HG02852 (cell line): Measurements from ENCODE around the gene NUPR1.
"Not testable (repeated sequence)": the region's sequence is repeated elsewhere in the genome, so short reads cannot be mapped to it uniquely, and the experiment has no call there.

Experiments used
- ATAC-seq: cut with Tn5 transposase; IDR thresholded peaks from one replicate; pipeline ENCODE4 v1.9.1; 2021; ENCODE audit warnings: mild to moderate bottlenecking, moderate library complexity; ENCODE audit not compliant: unreplicated experiment

Gene NUPR1

DNA sequence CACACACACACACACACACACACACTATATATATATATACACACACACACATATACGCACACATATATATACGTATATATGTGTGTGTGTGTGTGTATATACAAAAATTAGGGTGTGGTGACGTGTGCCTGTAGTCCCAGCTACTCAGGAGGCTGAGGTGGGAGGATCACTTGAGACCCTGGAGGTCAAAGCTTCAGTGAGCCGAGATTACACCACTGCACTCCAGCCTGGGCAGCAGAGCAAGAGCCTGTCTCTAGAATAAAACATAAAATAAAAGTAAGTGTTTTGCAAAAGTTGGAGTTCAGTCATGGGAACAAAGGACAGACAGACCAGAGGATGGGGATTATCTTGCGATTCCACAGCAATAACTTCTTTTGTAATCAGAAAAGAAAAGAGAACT, 10.8 kb downstream of the NUPR1 start:
- ATAC-seq: no peak

DNA sequence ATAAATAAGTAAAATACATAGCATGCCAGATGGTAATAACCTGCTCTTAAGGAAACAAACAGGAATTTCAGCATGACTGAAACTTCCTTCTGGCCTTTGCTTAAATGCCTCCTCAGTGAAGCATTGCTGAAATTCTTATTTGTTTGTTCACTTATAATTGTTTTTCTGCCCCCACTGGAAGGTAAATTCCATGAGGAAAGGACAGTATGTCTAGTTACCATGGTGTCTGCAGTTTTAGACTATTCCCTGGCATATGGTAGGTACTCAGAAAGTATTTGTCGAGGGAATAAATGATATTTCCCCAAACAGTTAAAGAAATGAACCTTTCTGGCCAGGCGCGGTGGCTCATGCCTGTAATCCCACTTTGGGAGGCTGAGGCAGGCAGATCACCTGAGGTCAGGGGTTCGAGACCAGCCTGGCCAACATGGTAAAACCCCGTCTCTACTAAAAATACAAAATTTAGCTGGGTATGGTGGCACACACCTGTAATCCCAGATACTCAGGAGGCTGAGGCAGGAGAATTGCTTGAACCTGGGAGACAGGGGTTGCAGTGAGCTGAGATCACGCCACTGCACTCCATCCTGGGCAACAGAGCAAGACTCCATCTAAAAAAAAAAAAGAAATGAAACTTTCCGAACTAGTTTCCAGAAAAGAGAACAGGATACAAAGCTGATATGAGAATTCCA, 11.5 kb downstream of the NUPR1 start:
- not testable (repeated sequence) for ATAC-seq

DNA sequence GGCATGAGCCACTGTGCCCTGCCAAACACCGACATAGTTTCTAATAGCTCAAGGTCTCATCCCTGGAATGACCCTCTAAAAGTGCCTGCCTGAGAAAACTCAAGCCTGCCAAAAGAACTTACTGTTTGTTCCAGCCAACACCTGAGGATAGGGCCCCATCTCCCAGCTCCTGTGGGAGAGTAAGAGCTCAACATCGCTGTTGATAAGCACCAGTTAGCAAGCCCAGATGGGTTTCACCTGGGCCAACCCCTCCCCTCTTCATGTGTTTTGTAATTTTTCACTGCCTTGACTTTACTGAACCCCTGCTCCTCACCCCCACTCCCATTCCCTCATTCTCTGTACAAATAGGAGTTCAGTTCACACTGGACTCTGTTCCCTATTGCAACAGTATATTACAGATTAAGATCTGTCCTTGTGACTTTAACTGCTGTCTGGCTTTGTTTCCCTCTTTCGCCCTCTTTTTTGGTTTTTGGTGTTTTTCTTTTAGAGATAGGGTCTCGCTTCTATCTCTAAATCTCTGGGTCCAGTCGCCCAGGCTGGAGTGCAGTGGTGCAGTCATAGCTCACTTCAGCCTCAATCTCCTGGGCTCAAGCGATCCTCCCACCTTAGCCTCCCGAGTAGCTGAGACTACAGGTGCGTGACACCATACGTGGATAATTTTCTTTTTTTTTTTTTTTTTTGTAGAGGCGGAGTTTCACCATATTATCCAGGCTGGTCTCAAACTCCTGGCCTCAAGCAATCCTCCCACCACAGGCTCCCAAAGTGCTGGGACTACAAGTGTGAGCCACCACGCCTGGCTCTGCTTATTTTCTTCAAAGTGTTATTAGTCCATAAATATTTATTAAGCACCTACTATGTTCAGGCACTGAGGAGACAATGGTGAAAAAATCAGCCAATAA, 12.3 kb downstream of the NUPR1 start:
- no peak for ATAC-seq

DNA sequence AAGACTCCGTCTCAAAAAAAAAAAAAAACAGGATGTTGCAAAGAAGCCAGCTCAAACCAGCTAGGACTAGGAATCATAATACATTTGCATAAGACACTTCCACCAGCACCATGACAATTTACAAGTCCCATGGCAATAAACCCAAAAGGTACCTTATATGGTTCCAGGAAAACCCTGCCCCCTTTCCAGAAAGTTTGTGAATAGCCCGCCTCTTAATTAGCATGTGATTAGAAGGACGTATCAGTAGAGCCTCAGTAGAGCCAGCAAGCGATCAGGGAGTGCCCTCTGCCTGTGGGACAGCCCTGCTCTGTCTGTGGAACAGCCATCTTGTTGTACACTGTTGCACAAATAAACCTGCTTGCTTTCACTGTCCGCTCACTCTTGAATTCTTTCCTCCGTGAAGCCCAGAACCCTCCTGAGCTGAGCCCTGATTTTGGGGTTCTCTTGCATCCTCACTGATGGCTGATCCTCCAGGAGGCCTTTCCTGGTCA, 14.0 kb downstream of the NUPR1 start:
- ATAC-seq: no peak

DNA sequence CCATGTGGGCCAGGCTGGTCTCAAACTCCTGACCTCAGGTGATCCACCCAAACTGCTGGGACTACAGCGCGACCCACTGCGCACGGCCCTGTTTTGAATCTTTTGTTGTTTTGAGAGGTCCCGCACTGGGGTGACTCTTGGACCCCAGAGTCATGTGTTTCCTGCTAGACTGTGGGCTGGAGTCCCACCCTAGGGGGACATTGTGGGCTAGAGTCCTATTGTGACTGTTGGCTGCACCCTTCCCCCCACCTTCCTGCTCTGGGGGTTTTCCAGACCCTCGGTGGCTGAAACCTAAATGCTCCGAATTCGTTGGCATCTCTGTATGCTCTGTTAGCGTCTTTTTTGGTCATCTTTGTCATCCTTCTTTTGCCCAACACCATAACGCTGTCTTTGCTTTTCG, 16.0 kb downstream of the NUPR1 start:
- no peak for ATAC-seq

DNA sequence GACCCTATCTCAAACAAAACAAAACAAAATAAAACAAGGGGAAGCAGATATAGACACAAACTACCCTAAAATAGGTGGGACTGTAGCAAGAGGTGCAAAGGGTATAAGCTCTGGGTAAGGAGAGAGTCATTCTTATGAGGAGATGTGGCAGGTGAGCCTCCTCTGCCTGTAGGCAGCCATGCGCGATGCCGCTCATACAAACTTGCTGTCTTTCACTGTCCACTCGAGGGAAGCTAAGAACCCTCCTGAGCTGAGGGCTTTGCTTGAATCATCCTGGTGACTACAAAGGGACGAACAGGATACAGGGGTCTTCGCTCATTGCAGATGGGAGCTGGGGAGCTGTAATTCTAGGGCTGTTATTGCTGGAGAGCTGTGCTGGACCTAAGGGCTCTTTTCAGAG, 17.3 kb downstream of the NUPR1 start:
- no peak for ATAC-seq

DNA sequence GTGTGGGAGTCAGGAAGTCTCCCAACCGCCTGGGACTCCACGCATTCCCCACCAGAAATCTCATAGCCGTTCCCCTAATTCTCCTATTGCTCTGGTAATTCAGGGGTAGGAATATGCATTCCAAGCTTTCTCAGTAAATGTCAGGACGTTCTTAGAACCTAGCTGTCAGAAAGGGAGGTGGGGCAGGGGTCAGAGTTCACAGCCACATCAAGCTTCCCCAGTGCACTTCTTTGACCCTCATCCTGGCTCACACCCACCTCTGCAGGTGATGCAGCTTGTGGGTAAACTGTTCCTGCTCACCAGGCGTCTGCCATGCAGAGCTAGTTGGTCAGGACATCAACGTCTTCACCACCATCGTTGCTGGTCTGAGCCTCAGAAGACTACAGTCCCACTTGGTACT, 18.1 kb downstream of the NUPR1 start:
- ATAC-seq: no peak

DNA sequence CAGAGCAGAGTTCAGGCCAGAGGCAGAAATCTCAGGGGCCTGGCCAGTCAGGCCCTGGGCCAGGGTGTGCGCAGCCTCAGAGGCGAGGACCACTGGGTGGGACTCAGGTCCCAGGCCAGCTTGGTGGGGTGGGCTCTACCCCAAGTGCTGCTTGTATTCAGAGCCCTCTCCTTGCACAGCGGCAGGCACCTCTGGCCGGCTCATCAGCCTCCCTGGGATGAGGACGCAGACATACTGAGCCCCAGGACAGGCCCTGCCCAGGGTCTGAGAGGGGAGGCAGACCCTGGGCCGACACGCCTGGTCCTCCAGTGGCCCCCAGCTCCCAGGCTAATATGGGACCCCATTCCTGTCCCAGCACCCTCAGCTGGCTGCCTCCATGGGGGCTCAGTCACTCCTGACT, 24.5 kb downstream of the NUPR1 start:
- ATAC-seq: no peak

DNA sequence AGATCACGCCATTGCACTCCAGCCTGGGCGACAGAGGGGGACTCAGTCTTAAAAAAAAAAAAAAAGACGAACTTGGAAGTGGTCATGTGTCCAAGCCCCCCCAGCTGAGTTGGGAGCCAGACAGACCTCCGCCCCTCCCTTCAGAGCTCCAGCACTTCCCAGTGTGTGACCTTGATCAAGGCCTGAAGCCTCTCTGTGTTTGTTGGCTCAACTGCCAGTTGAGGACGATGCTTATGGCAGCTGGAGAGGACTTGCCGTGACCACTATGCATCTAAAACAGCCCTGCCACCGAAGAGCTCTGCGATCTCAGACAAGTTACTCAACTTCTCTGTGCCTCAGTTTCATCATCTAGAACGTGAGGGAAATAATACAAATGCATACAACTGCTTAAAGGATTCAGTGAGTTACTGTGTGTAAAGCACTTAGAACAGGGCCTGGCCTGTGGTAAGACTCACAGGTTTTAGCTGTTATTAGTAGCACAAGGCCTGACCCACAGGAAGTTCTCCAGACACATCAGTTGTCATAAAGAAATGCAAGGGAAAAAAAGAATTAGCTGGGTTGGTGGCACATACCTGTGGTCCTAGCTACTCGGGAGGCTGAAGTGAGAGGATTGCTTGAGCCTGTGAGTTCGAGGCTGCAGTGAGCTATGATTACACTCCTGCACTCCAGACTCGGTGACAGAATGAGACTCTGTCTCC, 25.1 kb downstream of the NUPR1 start:
- ATAC-seq: no peak

DNA sequence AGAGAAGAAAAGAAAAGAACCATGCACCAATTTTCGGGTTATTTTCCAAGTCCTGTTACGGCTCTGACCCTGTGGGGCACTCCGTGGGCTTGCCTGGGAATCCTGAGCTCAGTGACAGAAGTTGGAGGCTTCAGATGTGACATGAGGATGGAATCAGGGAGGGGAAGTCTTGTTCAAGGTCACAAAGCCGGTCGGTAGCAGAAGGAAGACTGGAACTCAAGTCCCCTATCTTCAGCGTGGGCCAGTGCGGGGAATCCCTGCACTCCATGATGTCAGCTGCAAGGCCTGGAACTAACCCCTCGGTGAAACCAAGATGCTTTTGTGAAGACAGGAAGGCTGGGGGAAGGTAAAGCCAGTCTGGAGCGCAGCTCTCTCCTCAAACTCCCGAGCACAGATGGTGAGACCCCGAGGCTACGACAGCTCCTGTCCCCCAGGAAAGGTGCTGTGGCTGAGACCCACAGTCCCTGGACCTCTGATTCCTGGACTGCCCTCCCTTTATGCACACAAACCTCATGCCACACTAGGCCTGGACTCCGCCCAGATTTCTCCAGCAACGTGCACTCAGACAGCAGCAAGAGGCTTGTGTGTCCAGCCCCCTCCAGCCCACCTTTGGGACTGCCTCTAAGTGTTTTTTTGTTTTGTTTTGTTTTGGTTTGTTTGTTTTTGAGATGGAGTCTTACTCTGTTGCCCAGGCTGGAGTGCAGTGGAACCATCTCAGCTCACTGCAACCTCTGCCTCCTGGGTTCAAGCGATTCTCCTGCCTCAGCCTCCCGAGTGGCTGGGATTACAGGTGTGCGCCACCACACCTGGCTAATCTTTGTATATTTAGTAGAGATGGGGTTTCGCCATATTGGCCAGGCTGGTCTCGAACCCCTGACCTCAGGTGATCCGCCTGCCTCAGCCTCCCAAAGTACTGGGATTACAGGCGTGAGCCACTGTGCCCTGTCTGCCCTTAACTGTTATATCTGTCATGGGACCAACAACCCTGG, 26.7 kb downstream of the NUPR1 start:
- no peak for ATAC-seq

DNA sequence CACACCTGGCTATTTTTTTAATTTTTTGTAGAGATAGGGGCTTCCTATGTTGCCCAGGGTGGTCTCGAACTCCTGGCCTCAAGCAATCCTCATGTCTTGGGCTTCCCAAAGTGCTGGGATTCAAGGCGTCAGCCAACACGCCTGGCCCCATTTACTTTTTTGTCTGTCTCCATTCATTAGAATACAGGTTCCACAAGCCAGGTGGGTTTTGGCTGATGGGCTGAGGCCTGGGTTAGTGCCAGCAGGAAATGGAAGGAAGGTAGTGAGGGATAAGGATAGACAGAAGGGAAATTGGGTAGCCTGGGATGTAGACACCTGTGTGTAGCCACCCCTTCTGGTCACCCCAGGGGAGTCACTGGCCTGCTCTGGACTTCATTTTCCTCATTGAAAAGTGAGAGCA, 27.7 kb downstream of the NUPR1 start:
- no peak for ATAC-seq

DNA sequence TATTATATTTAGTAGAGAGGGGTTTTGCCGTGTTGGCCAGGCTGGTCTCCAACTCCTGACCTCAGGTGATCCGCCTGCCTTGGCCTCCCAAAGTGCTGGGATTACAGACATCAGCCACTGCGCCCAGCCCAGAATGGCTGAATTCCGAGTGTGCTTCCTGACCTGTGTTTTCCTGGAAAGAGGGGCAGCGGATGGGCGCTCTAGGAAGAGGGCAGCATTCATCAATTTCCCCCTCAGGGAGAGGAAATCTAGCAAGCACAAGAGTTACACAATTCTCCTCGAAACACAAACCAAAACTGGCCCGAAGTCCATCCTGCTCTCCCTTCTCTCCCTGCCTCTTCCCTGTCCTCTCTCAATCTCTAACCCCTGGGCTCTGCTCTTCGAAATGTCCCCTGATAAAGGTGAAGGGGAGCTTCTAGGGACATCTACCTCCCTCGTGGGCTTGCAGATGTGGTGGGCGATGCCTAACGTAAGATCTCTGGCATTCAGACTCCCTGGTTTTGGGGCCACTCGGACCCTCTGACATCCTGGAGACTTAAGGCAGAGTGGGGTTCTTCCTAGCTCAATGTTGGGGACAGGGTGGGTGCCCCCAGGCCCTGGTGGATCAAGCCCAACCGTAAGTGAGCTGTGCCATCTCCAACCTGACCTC, 33.2 kb downstream of the NUPR1 start:
- ATAC-seq: no peak

DNA sequence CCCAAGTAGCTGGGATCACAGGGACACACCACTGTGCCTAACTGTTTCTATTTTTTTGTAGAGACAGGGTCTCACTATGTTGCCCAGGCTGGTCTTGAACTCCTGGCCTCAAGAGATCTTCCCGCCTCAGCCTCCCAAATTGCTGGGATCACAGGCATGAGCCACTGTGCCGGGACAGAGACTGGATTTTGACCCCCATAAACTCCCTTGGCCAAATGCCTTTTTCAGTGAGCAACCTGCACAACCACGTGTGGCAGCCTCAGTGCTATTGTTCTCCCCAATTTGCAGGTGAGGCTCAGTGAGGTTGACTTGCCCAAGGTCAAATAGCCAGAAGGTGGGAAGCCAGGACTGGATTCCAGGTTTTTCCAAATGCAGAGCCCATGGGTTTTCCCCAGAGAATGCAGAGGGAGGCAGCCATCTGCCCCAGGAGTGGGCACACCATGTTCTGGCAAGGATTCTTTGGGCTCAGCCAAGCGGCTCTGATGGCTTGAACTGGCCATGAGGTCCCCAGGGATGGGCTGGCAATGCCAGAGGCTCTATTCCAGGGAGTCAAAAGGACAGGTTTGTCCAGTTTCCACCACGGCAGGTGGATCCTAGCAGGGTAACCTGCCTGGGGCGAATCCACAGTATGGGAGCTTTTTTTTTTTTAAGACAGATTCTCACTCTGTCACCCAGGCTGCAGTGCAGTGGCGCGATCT, 33.9 kb downstream of the NUPR1 start:
- no peak for ATAC-seq

DNA sequence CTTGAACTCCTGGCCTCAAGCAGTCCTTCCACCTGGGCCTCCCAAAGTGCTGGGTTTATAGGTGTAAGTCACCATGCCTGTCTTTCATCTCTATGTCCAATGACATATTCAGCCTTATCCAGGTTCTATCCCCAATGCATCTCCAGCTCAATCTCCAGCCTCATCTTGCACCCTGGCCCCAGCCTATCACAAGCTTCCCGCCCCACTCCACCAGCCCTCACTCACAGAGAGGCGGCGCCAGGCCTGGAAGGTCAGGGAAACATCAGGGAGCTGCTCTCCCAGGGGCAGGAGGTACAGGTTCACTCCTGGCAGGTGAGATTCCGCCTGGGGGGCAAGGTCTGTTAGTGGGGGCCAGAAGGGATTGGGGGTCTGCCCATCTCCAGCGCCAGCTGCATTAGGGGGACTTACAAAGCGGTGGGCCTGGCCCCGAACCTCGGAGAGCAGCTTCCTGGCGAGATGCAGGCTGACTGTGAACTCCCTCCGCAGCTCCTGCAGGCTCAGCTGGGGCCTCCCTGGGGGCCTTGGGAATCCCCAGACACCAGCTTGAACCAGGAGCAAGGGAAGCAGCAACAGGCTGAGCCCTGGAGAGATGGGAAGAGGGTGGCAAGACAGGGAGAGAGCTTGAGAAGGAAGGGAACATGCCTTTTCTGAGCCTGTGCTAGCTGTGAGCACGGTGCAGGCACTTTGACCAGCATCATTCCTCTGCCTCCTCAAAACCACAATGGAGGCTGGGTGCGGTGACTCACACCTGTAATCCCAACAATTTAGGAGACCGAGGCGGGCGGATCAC, 35.1 kb downstream of the NUPR1 start:
- no peak for ATAC-seq

DNA sequence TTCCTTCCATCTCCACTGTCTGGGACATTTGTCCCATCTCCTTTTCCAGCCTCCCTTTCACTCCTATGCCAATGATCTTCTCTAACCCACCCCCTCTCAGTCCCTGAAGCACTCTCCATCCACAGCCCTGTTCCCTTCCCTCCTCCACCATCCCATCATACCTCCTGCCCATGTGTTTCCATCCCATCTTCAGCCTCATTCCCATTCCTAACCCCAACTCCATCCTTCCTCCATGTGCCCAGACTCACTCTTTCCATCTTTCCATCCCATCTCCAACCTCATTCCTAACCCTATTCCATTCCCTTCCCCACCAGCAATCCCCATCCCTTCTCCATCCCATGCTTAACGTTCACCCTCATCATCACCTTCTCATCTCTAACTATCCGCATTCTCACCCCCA, 36.5 kb downstream of the NUPR1 start:
- ATAC-seq: no peak

DNA sequence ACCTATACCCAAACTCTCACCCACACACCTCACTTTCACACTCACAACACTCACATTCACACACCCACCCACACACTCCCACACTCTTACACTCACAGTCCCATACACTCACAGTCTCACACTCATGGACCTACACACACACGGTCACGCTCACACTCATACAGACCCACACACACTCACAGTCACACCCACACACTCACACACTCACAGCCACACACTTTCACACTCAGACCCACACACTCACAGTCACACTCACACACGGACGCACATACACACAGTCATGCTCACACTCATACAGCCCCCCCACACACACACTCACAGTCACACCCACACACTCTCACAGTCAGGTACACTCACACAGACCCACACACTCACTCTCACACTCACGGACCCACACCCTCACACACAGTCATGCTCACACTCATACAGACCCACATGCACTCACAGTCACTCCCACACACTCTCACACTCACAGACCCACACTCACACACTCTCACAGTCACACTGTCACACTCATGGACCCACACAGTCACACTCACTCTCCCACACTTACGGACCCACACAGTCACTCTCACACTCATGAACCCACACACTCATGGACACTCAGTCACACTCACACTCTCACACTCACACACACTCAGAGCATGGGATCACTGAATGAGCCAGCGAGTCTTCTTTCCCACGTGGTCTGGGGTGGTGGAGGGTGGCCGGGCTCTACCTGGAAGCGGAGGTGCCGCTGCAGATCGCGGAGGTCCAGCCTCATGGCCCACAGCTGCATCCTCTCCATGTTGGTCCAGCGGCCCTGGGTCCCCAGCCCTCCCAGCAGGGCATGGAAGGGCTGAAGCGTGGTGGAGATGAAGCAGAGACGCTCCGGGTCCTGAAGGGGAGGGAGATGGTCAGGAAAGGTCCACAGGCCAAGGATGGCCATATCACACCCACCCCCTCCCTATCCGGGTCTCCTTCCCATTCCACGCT, 37.2 kb downstream of the NUPR1 start:
- ATAC-seq: no peak

DNA sequence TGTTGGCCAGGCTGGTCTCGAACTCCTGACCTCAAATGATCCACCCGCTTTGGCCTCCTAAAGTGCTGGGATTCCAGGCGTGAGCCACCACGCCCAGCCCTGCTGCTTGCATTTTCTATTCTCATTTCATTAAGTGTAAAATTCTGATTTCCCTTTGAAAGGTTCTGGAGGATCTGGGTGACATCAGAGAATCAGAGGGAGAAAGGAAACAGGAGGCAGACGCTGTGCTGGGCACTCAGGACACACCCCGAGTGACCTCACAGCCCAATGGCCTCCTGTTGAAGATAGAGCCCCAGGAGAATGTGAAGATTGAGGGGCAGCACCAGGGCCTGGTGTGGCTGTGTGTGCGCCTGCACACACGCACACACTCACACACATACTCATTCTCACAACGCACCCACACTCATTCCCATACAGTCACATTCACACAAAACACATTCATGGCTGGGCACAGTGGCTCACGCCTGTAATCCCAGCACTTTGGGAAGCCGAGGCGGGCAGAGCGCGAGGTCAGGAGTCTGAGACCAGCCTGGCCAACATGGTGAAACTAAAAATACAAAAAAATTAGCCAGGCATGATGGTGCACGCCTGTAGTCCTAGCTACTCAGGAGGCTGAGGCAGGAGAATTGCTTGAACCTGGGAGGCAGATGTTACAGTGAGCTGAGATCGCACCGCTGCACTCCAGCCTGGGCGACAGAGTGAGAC, 38.1 kb downstream of the NUPR1 start:
- ATAC-seq: not testable (repeated sequence)
